NCI-H187 treated with DMSO at 0.1 percent for 48 hours (cell line): ENCODE results near the gene TSPY2.
"Not testable (repeated sequence)": the region's sequence is repeated elsewhere in the genome, so short reads cannot be mapped to it uniquely, and the experiment has no call there.

Experiments
- DNase-seq: peaks from one replicate; lab custom pipeline; 2025; lab: John Stamatoyannopoulos, UW

Gene TSPY2

DNA sequence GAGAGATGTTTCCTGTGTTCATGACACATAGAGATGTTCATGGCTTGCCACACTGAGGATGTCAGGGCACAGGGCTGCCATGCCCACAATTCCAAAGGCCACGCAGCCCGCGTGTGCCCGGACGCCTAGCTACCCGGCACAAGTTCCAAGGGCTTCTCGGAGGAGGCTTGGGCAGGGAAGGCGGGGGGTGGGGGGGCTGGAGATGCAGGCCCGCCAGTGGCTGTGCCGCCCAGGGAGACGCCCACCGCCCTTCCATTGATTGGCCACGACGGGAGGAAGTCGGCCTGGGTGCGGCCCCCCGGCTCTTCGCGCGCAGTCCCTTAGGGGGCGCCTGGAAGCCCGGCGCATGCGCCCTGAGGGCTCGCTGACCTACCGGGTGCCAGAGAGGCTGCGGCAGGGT is at the start of gene TSPY2:
TSPY2 (plus strand) TSS at position 301 of the 400 bp plus-strand sequence; CDS start at position 347, 46 bp downstream.
- not testable (repeated sequence) for DNase-seq

- not testable (repeated sequence) for DNase-seq
These were observed 36.5 kb upstream of the TSPY2 start for GRCh38 chrY:6209565-6209964.

- not testable (repeated sequence) for DNase-seq
These were observed 29.0 kb upstream of the TSPY2 start for GRCh38 chrY:6217045-6217444.

GRCh38 chrY:6269839-6270238 is 23.8 kb downstream of the TSPY2 start:
- not testable (repeated sequence) for DNase-seq
